ENCODE results near the gene SMS.

The SMS gene

DNA sequence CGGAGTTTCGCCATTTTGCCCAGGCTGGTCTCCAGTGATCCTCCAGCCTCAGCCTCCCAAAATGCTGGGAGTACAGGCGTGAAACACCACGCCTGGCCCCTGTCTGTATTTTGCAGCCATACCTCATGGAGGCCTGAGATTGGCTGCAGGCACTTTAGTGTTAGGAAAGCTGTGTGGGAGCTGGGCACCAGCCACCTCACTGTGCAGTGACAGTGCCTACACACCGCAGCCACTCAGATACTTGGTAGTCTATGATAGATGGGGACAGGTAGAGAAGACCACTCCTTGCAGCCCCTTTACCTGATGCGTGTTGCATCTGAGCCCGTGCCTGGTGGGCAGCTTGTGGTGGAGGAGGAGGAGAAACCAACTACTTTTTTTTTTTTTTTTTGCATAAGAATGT, 16.3 kb downstream of the SMS start:
- Histone ChIP-seq H3K36me3 (replicated peaks; ENCODE audit: low read depth, low read length) (no peaks in the 10 kb centered on the region), H4K20me1 (ENCODE audit: insufficient read depth, low read length) (peaks cover 76% of the 10 kb centered on the region), H3K27me3 (ENCODE audit: low read depth, low read length) (no peaks in the 10 kb centered on the region), H3K79me2 (ENCODE audit: low read length) (peaks cover 97% of the 10 kb centered on the region), H2AFZ (ENCODE audit: low read depth, low read length) (no peak overlapping the region), H3K9ac (ENCODE audit: low read length) (no peak overlapping the region), H3K4me2 (ENCODE audit: low read length) (no peak overlapping the region), H3K9me3 (ENCODE audit: insufficient read depth, low read length) (no peaks in the 10 kb centered on the region), H3K27ac (ENCODE audit: low read length) (no peak overlapping the region), H3K4me3 (ENCODE audit: low read length) (no peak overlapping the region), H3K4me1 (ENCODE audit: low read length) (0 out of 2 replicates have a peak, but pooled peaks cover 3% of the 10 kb centered on the region)
- TF ChIP-seq CTCF (IDR thresholded peaks at IDR 0.05; ENCODE audit: low read depth, low read length) (no peak), EZH2phosphoT487 (IDR thresholded peaks at IDR 0.05; ENCODE audit: low read depth) (no peak)

- no peak overlapping the region for H3K27ac ChIP-seq (ENCODE audit: low read length)
- no peak overlapping the region for H3K9ac ChIP-seq (ENCODE audit: low read length)
- no peak overlapping the region for H3K4me2 ChIP-seq (ENCODE audit: low read length)
- 0 out of 2 replicates have a peak, but pooled peaks cover 3% of the 10 kb centered on the region for H3K4me1 ChIP-seq (ENCODE audit: low read length)
- H2AFZ ChIP-seq (ENCODE audit: low read depth, low read length): no peak overlapping the region
- no peak for TF ChIP-seq EZH2phosphoT487 (IDR thresholded peaks at IDR 0.05; ENCODE audit: low read depth)
- H4K20me1 ChIP-seq (ENCODE audit: insufficient read depth, low read length): peaks cover 77% of the 10 kb centered on the region
- no peaks in the 10 kb centered on the region for H3K27me3 ChIP-seq (ENCODE audit: low read depth, low read length)
- no peaks in the 10 kb centered on the region for H3K36me3 ChIP-seq (replicated peaks; ENCODE audit: low read depth, low read length)
- no peaks in the 10 kb centered on the region for H3K9me3 ChIP-seq (ENCODE audit: insufficient read depth, low read length)
- H3K4me3 ChIP-seq (ENCODE audit: low read length): no peak overlapping the region
- H3K79me2 ChIP-seq (ENCODE audit: low read length): peaks cover 97% of the 10 kb centered on the region
Measured at GRCh38 chrX:21958187-21958586, 17.7 kb downstream of the SMS start.

DNA sequence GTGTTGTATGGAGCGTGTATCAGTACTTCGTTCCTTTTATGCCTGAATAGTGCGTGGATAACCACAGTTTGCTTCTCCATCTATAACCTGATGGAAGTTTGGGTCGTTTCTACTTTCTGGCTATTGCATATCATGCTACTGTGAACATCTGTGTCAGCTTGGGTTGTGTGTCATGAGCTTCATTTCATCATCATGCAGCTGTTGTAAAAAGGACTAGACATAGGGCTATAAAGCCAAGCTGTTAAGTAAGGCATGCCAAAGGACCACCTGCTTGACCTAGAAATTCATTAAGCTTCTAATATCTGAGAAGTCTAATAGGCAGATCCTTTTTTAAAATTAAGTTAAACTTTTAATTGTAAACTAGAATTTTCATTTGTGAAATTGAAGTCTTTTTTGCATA, 18.4 kb downstream of the SMS start:
- H3K79me2 ChIP-seq (ENCODE audit: low read length): peaks cover 97% of the 10 kb centered on the region
- no peaks in the 10 kb centered on the region for H3K36me3 ChIP-seq (replicated peaks; ENCODE audit: low read depth, low read length)
- H3K4me2 ChIP-seq (ENCODE audit: low read length): no peak overlapping the region
- H3K4me1 ChIP-seq (ENCODE audit: low read length): 0 out of 2 replicates have a peak, but pooled peaks cover 3% of the 10 kb centered on the region
- no peak overlapping the region for H3K4me3 ChIP-seq (ENCODE audit: low read length)
- TF ChIP-seq EZH2phosphoT487 (IDR thresholded peaks at IDR 0.05; ENCODE audit: low read depth) (no peak), CTCF (IDR thresholded peaks at IDR 0.05; ENCODE audit: low read depth, low read length) (no peak)
- H2AFZ ChIP-seq (ENCODE audit: low read depth, low read length): no peak overlapping the region
- no peaks in the 10 kb centered on the region for H3K27me3 ChIP-seq (ENCODE audit: low read depth, low read length)
- H4K20me1 ChIP-seq (ENCODE audit: insufficient read depth, low read length): peaks cover 79% of the 10 kb centered on the region
- no peak overlapping the region for H3K27ac ChIP-seq (ENCODE audit: low read length)
- no peaks in the 10 kb centered on the region for H3K9me3 ChIP-seq (ENCODE audit: insufficient read depth, low read length)
- H3K9ac ChIP-seq (ENCODE audit: low read length): no peak overlapping the region

DNA sequence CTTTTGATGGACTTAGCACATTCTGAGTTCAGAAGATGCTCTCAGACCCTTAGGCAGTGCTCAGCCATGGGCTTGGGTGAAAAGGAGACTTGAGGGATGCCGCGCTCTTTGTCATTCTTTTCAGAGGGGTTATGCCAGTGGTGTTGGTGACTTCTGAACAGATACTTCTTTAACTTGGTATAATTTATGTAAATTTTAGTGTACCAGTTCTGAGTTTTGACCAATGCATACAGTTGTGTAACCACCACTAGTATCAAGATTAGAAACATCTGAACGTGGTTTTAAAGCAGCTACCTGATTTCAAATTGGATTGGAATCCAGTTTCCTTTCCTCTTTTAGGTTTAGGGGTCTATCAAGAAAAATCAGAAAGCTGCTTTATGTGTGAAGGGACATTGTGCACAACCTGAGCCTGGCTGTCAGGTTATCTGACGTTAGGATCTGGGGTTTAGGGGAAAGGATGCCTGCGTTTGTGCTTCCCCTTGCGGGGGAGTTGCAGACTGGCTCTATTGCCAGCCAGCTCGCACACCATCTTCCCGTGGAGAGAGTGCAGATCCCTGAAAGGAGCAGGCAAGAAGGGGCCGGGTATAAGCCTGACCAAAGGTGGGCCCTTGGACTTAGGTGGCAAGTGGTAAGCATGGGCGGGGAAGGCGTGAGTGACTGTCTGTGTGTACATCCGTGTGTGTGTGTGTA, 19.0 kb downstream of the SMS start:
- H3K27me3 ChIP-seq (ENCODE audit: low read depth, low read length): no peaks in the 10 kb centered on the region
- no peak overlapping the region for H3K4me2 ChIP-seq (ENCODE audit: low read length)
- 0 out of 2 replicates have a peak, but pooled peaks cover 3% of the 10 kb centered on the region for H3K4me1 ChIP-seq (ENCODE audit: low read length)
- no peak overlapping the region for H2AFZ ChIP-seq (ENCODE audit: low read depth, low read length)
- H3K27ac ChIP-seq (ENCODE audit: low read length): no peak overlapping the region
- H3K9me3 ChIP-seq (ENCODE audit: insufficient read depth, low read length): no peaks in the 10 kb centered on the region
- H3K4me3 ChIP-seq (ENCODE audit: low read length): no peak overlapping the region
- H3K79me2 ChIP-seq (ENCODE audit: low read length): peaks cover 97% of the 10 kb centered on the region
- no peaks in the 10 kb centered on the region for H3K36me3 ChIP-seq (replicated peaks; ENCODE audit: low read depth, low read length)
- no peak for TF ChIP-seq CTCF (IDR thresholded peaks at IDR 0.05; ENCODE audit: low read depth, low read length)
- no peak for TF ChIP-seq EZH2phosphoT487 (IDR thresholded peaks at IDR 0.05; ENCODE audit: low read depth)
- H3K9ac ChIP-seq (ENCODE audit: low read length): no peak overlapping the region
- H4K20me1 ChIP-seq (ENCODE audit: insufficient read depth, low read length): peaks cover 79% of the 10 kb centered on the region

Measured in OCI-LY3 (cell line).